GM12875 (cell line): ENCODE results near the gene ARID1B.

Experiments
- H3K4me3 ChIP-seq: one replicate; pipeline ENCODE4 v1.5.1; 2011; ENCODE audit warnings: low read depth, low read length, control low read depth
- TF ChIP-seq, protein P1 (sequence below): IDR thresholded peaks from 2 replicates; pipeline ENCODE4 v1.5.1; 2011; ENCODE audit warnings: low read depth, mild to moderate bottlenecking, control low read depth, inconsistent platforms, low read length, moderate library complexity, borderline replicate concordance; ENCODE audit not compliant: insufficient read depth

Gene ARID1B

DNA sequence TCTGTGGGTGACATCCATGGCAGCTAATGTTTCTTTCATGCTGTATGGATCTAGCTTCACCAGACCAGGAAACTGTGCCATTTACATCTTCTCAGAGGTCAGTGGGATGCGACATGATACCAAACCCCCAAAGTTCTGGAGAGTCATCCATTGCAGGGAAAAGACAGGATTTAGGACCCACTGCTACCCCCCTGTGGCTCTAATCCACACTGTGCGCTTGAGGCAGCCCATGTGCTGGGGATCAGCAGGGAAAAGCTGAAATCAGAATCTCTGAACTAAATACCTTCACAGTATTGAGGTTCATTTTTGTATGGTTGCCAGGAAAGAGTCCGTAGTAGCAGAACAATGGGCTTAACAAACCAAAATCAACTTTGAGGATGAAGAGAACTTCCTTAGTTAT, 381.7 kb downstream of the ARID1B start:
- no peak overlapping the region for H3K4me3 ChIP-seq
- TF ChIP-seq, protein P1, sequence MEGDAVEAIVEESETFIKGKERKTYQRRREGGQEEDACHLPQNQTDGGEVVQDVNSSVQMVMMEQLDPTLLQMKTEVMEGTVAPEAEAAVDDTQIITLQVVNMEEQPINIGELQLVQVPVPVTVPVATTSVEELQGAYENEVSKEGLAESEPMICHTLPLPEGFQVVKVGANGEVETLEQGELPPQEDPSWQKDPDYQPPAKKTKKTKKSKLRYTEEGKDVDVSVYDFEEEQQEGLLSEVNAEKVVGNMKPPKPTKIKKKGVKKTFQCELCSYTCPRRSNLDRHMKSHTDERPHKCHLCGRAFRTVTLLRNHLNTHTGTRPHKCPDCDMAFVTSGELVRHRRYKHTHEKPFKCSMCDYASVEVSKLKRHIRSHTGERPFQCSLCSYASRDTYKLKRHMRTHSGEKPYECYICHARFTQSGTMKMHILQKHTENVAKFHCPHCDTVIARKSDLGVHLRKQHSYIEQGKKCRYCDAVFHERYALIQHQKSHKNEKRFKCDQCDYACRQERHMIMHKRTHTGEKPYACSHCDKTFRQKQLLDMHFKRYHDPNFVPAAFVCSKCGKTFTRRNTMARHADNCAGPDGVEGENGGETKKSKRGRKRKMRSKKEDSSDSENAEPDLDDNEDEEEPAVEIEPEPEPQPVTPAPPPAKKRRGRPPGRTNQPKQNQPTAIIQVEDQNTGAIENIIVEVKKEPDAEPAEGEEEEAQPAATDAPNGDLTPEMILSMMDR, result no peak

GRCh38 chr6:157159348-157159747, 382.2 kb downstream of the ARID1B start:
- H3K4me3 ChIP-seq, result no peak overlapping the region
- TF ChIP-seq, protein P1, result no peak

DNA sequence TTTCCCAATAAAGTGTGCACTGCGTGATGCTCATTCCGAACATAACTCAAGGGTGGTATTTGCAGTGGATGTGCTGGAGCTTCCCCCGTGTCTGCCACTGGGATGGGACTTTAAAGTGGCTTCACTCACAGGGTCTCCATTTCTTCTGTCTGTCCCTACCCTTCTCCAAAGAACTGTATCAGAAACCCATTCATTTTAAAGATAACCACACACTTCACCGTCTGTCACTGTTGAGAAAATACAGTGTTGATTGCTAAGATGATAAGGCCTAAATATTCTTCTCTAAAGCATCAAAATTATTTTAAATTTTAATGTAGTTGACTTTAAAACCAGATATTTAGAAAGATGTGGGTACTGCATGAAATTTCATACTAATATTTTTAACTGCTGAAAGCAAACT, 384.7 kb downstream of the ARID1B start:
- H3K4me3 ChIP-seq, result no peak overlapping the region
- TF ChIP-seq, protein P1, result no peak

- TF ChIP-seq, protein P1, result no peak
- H3K4me3 ChIP-seq, result no peak overlapping the region
Measured at GRCh38 chr6:157162766-157163433, 385.7 kb downstream of the ARID1B start.

- TF ChIP-seq, protein P1, result no peak
- no peak overlapping the region for H3K4me3 ChIP-seq
Measured at GRCh38 chr6:157163434-157164159, 386.4 kb downstream of the ARID1B start.

GRCh38 chr6:157164972-157165371, 387.8 kb downstream of the ARID1B start:
- no peak overlapping the region for H3K4me3 ChIP-seq
- TF ChIP-seq, protein P1, result no peak

- H3K4me3 ChIP-seq, result no peak overlapping the region
- TF ChIP-seq, protein P1, result no peak
Measured at GRCh38 chr6:157166784-157167183, 389.6 kb downstream of the ARID1B start.
